Aorta (tissue), 5 donors: ENCODE data around the gene COPS9. TPM values are rescaled to one million over a fixed set of nuclear protein-coding genes. Genes with fewer than 3 reads are reported as not detected.

ENCODE experiments used
- ATAC-seq: fragments of 200-7000 bp; cut with Tn5 transposase; one replicate; pipeline ENCODE4 v1.9.1; 2022; ENCODE audit warnings: moderate library complexity; ENCODE audit not compliant: low FRiP score
- DNase-seq, 2 donors: peaks; one replicate each; pipeline ENCODE4 v3.0.0-alpha.2; 2020
- H3K27ac ChIP-seq, 2 donors: one replicate each; pipeline ENCODE4 v1.5.1; 2013; ENCODE audit warnings: low read length in 2 of 2, mild to moderate bottlenecking in 2 of 2, moderate library complexity in 2 of 2, control low read depth in 1 of 2, inconsistent platforms in 1 of 2, low read depth in 1 of 2
- H3K27me3 ChIP-seq, 2 donors: one replicate each; pipeline ENCODE4 v1.6.1; 2013; ENCODE audit warnings: control low read depth in 1 of 2, low read length in 1 of 2, mild to moderate bottlenecking in 1 of 2, moderate library complexity in 1 of 2; ENCODE audit not compliant: insufficient read depth in 2 of 2, control insufficient read depth in 1 of 2
- H3K36me3 ChIP-seq, 2 donors: one replicate each; pipeline ENCODE4 v1.6.1; 2013; ENCODE audit warnings: control low read depth in 1 of 2, low read length in 1 of 2, mild to moderate bottlenecking in 1 of 2; ENCODE audit not compliant: insufficient read depth in 2 of 2, control insufficient read depth in 1 of 2
- H3K4me1 ChIP-seq, 2 donors: one replicate each; pipeline ENCODE4 v1.6.1; 2013; ENCODE audit warnings: low read length in 2 of 2, control low read depth in 1 of 2, mild to moderate bottlenecking in 1 of 2, moderate library complexity in 1 of 2; ENCODE audit not compliant: insufficient read depth in 2 of 2, control insufficient read depth in 1 of 2
- H3K4me3 ChIP-seq, 2 donors: one replicate each; pipeline ENCODE4 v1.5.1; 2013; ENCODE audit warnings: low read length in 2 of 2, control low read depth in 1 of 2, mild to moderate bottlenecking in 1 of 2
- H3K9me3 ChIP-seq: one replicate; pipeline ENCODE4 v1.6.1; 2013; ENCODE audit warnings: mild to moderate bottlenecking, low read length; ENCODE audit not compliant: control insufficient read depth
- WGBS, 2 donors: extraction: QIAGEN DNeasy Blood & Tissue Kit; methylation state at CpG; one replicate each; pipeline ENCODE4 v1.1.7; 2013; 5-methylcytosine and 5-hydroxymethylcytosine counted together
- intact Hi-C, 2 donors: fragments of 100-400 bp; cut with DNase I; formaldehyde crosslinking; loops; one replicate each; pipeline versions ENCODE4 v1.14.2 to v1.15.0; 2022
- polyA plus RNA-seq, 2 donors: library from polyadenylated mRNA; stranded (reverse); fragments of 200-250 nt; gene quantifications; one replicate each; pipeline ENCODE4 v1.2.3, GENCODE V29; 2013
- total RNA-seq, 2 donors: library from RNA; stranded (reverse); fragmentation: NEBNext Ultra II Directional; extraction: Animal tissue kit (Norgen Biotek cat#: 25700); gene quantifications; one replicate each; pipeline ENCODE4 v1.2.1, GENCODE V29; 2021
- donor health status: healthy with polysubstance abuse.
- donor health status: Bipolar disorder and iron deficiency.
- donor health status: DM: no; HTN: no; CAD: no.
- donor health status: DM: no; HTN: no; CAD: no.
- donor health status: DM: yes; HTN: yes; CAD: no.

Gene COPS9
- total and polyA plus RNA-seq, 4 donors = 83.7 to 787 (median 254) TPM

- no peak for DNase-seq
- Histone ChIP-seq H3K4me1 (no peaks in the 10 kb centered on the region), H3K27me3 (no peaks in the 10 kb centered on the region), H3K4me3 (no peak overlapping the region), H3K9me3 (no peaks in the 10 kb centered on the region), H3K36me3 (no peaks in the 10 kb centered on the region), H3K27ac (no peak overlapping the region)
- no peak for ATAC-seq
- intact Hi-C loops = no loop called here
- WGBS, 2 donors = 74 to 78% methylated on average over 17 of the region's 17 CpGs
Observed at GRCh38 chr2:240106765-240107476, 29.2 kb downstream of the COPS9 start.

- DNase-seq (no peak), ATAC-seq (no peak)
- H3K27ac ChIP-seq = no peak overlapping the region
- no peak overlapping the region for H3K4me3 ChIP-seq
- intact Hi-C loops = no loop called here
- 65 to 68% methylated on average over 11 of the region's 11 CpGs for WGBS, 2 donors
- no peaks in the 10 kb centered on the region for H3K27me3 ChIP-seq
- no peaks in the 10 kb centered on the region for H3K36me3 ChIP-seq
- H3K4me1 ChIP-seq = no peaks in the 10 kb centered on the region
- H3K9me3 ChIP-seq = no peaks in the 10 kb centered on the region
Observed at GRCh38 chr2:240105982-240106381, 30.1 kb downstream of the COPS9 start.

- DNase-seq (no peak), ATAC-seq (no peak)
- no peak overlapping the region for H3K4me3 ChIP-seq
- no peaks in the 10 kb centered on the region for H3K27me3 ChIP-seq
- WGBS, 2 donors = 75 to 79% methylated on average over 4 of the region's 4 CpGs
- intact Hi-C loops = no loop called here
- H3K9me3 ChIP-seq = no peaks in the 10 kb centered on the region
- H3K27ac ChIP-seq = no peak overlapping the region
- no peaks in the 10 kb centered on the region for H3K36me3 ChIP-seq
- no peaks in the 10 kb centered on the region for H3K4me1 ChIP-seq
Observed at GRCh38 chr2:240103136-240103535, 33.0 kb downstream of the COPS9 start.

- no peak for DNase-seq
- 69 to 75% methylated on average over 2 of the region's 2 CpGs for WGBS, 2 donors
- no peaks in the 10 kb centered on the region for H3K4me1 ChIP-seq
- H3K4me3 ChIP-seq = no peak overlapping the region
- H3K27me3 ChIP-seq = peaks cover 0 to 6% of the 10 kb centered on the region in 2 donors
- intact Hi-C loops = no loop called here
- no peaks in the 10 kb centered on the region for H3K36me3 ChIP-seq
- no peak for ATAC-seq
- H3K27ac ChIP-seq = no peak overlapping the region
- H3K9me3 ChIP-seq = peaks cover 6% of the 10 kb centered on the region
Observed at GRCh38 chr2:240098349-240098748, 37.8 kb downstream of the COPS9 start.

- Histone ChIP-seq H3K36me3 (no peaks in the 10 kb centered on the region), H3K4me1 (no peaks in the 10 kb centered on the region), H3K4me3 (no peak overlapping the region), H3K9me3 (peaks cover 6% of the 10 kb centered on the region), H3K27me3 (peaks cover 0 to 6% of the 10 kb centered on the region in 2 donors), H3K27ac (no peak overlapping the region)
- ATAC-seq (no peak), DNase-seq (no peak)
- 3 to 4% methylated on average over 42 to 43 of the region's 43 CpGs for WGBS, 2 donors
- intact Hi-C loops = no loop called here
Observed at GRCh38 chr2:240095556-240096523, 40.3 kb downstream of the COPS9 start.

- H3K4me3 ChIP-seq = no peak overlapping the region
- H3K36me3 ChIP-seq = no peaks in the 10 kb centered on the region
- H3K27ac ChIP-seq = no peak overlapping the region
- no peaks in the 10 kb centered on the region for H3K27me3 ChIP-seq
- ATAC-seq = no peak
- no peak for DNase-seq
- no peaks in the 10 kb centered on the region for H3K4me1 ChIP-seq
- intact Hi-C loops = no loop called here
- 65 to 67% methylated on average over 5 of the region's 5 CpGs for WGBS, 2 donors
- peaks cover 4% of the 10 kb centered on the region for H3K9me3 ChIP-seq
Observed at GRCh38 chr2:240089306-240089705, 46.8 kb downstream of the COPS9 start.

GRCh38 chr2:240086563-240086962 is 49.5 kb downstream of the COPS9 start:
- ATAC-seq (no peak), DNase-seq (no peak)
- Histone ChIP-seq H3K4me1 (no peaks in the 10 kb centered on the region), H3K36me3 (no peaks in the 10 kb centered on the region), H3K27me3 (no peaks in the 10 kb centered on the region), H3K4me3 (no peak overlapping the region), H3K9me3 (peaks cover 4% of the 10 kb centered on the region), H3K27ac (no peak overlapping the region)
- intact Hi-C loops = no loop called here
